Natural killer cell (primary cell): ENCODE data around the gene TANGO2. TPM values are rescaled to one million over a fixed set of nuclear protein-coding genes. Genes with fewer than 3 reads are reported as not detected.

ENCODE experiments used
- ATAC-seq, 3 donors: fragments of 150-1000 bp in 2 of 3; fragments of 200-7000 bp in 1 of 3; cut with Tn5 transposase; 1 replicate in 1 of 3; 2 replicates in 2 of 3; pipeline ENCODE4 v1.10.0; 2021; ENCODE audit warnings: mild to moderate bottlenecking in 2 of 3, moderate library complexity in 2 of 3
- DNase-seq, 2 donors: peaks; one replicate each; pipeline versions ENCODE4 v3.0.0 to v3.0.0-alpha.2; 2013 to 2021; ENCODE audit warnings: mixed read lengths in 1 of 2
- H3K27ac ChIP-seq: one replicate; pipeline ENCODE4 v1.5.1; 2013; ENCODE audit warnings: mild to moderate bottlenecking, low read length
- H3K27me3 ChIP-seq: one replicate; pipeline ENCODE4 v1.6.1; 2013; ENCODE audit warnings: low read length; ENCODE audit not compliant: control insufficient read depth, insufficient read depth
- H3K36me3 ChIP-seq: one replicate; pipeline ENCODE4 v1.6.1; 2013; ENCODE audit warnings: low read length; ENCODE audit not compliant: control insufficient read depth, insufficient read depth
- H3K4me1 ChIP-seq: one replicate; pipeline ENCODE4 v1.6.1; 2013; ENCODE audit warnings: low read length; ENCODE audit not compliant: control insufficient read depth, insufficient read depth
- H3K4me3 ChIP-seq: one replicate; pipeline ENCODE4 v1.5.1; 2013; ENCODE audit warnings: low read length
- H3K9me3 ChIP-seq: one replicate; pipeline ENCODE4 v1.6.1; 2013; ENCODE audit warnings: low read length; ENCODE audit not compliant: control insufficient read depth, insufficient read depth
- H3K27ac Mint-ChIP-seq, 2 donors: one replicate each; pipeline ENCODE4 v1.8.0; 2022; ENCODE audit warnings: mild to moderate bottlenecking in 2 of 2, mixed read lengths in 2 of 2, moderate library complexity in 1 of 2
- H3K27me3 Mint-ChIP-seq, 2 donors: one replicate each; pipeline ENCODE4 v1.8.0; 2022; ENCODE audit warnings: low read depth in 2 of 2, mixed read lengths in 2 of 2
- H3K36me3 Mint-ChIP-seq: one replicate; pipeline ENCODE4 v1.8.0; 2022; ENCODE audit warnings: mixed read lengths
- H3K4me1 Mint-ChIP-seq, 2 donors: one replicate each; pipeline ENCODE4 v1.8.0; 2022; ENCODE audit warnings: mixed read lengths in 2 of 2
- H3K4me3 Mint-ChIP-seq: one replicate; pipeline ENCODE4 v1.8.0; 2022; ENCODE audit warnings: mild to moderate bottlenecking, moderate library complexity, mixed read lengths
- H3K9me3 Mint-ChIP-seq, 2 donors: one replicate each; pipeline ENCODE4 v1.8.0; 2022; ENCODE audit warnings: mixed read lengths in 2 of 2
- WGBS: methylation state at CpG from one replicate; pipeline ENCODE4 v1.1.7; 2013; ENCODE audit warnings: missing lambda C conversion rate; ENCODE audit not compliant: insufficient coverage; 5-methylcytosine and 5-hydroxymethylcytosine counted together
- intact Hi-C: fragments of 100-400 bp; cut with micrococcal nuclease; formaldehyde crosslinking; loops from one replicate; pipeline ENCODE4 v1.14.2; 2022
- total RNA-seq, 4 donors: library from RNA; stranded (reverse); fragments of 120-200 nt in 1 of 4; gene quantifications; one replicate each; pipeline versions ENCODE4 v1.2.3 to v1.2.4, GENCODE V29; 2013 to 2022
- TF ChIP-seq, protein P1 (sequence below): fragments of 200-600 bp; IDR thresholded peaks from one replicate; pipeline ENCODE4 v1.8.0; 2022; ENCODE audit warnings: antibody characterized with exemption

TANGO2 gene
- total RNA-seq, 3 donors from 2014 or later (not counting 1 experiment from before 2014, with no cell fraction given), result 33.3 to 53.0 (median 46.2) TPM

DNA sequence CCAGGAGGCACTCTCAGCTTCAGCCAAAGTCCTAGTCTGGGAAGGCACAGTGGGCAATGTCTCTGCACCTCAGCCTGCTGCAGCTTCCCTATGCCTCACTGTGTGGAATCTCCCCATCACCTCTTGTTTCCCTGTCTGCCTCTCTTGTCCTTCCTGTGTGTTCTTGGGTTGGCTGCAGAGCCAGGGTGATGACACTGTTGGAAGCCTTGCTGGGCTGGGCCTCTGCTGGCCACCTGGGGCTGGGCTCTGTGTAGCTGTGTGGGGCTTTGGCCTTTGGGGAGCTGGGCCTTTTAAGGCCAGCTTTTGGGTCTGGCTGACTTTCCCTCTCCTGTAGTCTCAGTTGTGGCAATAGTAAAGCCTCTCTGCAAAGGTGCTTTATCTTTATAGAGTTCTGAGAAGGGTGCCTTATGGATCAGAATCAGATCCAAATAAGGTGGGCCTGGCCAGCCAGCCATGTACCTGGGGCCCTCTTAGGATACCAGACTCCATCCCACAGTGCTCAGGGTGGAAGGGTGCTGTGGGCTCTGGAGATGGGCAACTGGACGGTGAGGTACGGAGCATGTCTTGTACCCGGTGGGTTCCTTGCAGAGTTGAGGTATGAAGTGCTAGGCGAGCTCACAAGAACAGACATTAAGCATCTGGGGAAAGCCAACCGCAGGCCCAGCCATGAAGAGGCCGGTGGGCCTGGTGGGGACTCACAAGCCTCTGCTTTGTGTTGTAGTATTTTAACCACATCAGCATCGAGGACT, 84.7 kb downstream of the TANGO2 start:
- H3K27me3 ChIP-seq, result no peaks in the 10 kb centered on the region
- Mint-ChIP-seq H3K4me3 (no peak overlapping the region), H3K27ac (no peak overlapping the region), H3K9me3 (no peaks in the 10 kb centered on the region), H3K4me1 (peaks cover 11 to 20% of the 10 kb centered on the region in 2 donors), H3K36me3 (no peaks in the 10 kb centered on the region), H3K27me3 (no peaks in the 10 kb centered on the region)
- DNase-seq (no peak), ATAC-seq (no peak)
- TF ChIP-seq, protein P1, sequence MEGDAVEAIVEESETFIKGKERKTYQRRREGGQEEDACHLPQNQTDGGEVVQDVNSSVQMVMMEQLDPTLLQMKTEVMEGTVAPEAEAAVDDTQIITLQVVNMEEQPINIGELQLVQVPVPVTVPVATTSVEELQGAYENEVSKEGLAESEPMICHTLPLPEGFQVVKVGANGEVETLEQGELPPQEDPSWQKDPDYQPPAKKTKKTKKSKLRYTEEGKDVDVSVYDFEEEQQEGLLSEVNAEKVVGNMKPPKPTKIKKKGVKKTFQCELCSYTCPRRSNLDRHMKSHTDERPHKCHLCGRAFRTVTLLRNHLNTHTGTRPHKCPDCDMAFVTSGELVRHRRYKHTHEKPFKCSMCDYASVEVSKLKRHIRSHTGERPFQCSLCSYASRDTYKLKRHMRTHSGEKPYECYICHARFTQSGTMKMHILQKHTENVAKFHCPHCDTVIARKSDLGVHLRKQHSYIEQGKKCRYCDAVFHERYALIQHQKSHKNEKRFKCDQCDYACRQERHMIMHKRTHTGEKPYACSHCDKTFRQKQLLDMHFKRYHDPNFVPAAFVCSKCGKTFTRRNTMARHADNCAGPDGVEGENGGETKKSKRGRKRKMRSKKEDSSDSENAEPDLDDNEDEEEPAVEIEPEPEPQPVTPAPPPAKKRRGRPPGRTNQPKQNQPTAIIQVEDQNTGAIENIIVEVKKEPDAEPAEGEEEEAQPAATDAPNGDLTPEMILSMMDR, result no peak
- no peaks in the 10 kb centered on the region for H3K9me3 ChIP-seq
- 98% methylated on average over 7 of the region's 7 CpGs for WGBS
- H3K36me3 ChIP-seq, result peaks cover 52% of the 10 kb centered on the region
- no peak overlapping the region for H3K4me3 ChIP-seq
- peaks cover 15% of the 10 kb centered on the region for H3K4me1 ChIP-seq
- intact Hi-C loops, result no loop called here
- H3K27ac ChIP-seq, result no peak overlapping the region

DNA sequence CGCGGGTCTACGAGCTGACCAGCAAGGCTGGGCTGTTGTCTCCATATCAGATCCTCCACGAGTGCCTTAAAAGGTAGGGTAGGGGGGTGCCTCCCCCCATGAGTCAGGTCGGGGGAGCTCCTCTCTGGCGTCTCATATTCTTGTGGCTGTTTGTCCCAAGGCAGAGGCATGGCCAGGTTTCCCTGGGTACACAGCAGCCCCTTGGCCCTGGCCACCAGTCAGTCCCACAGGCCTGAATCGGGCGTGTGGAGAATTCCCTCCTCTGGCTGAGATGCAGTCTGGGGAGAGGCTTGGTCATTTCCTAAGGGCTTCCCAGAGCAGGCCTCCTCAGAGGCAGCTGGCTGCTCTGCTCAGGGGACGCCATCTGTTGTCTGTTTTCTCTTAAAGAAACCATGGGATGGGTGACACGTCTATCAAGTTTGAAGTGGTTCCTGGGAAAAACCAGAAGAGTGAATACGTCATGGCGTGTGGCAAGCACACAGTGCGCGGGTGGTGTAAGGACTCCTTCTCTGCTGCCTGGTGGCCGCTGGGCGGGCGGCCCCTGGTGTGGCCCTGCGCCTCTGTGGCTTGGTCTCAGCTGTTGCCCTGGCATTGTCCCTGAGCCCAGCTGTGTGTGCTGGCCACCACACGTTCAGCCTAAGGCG, 85.4 kb downstream of the TANGO2 start:
- TF ChIP-seq, protein P1, result no peak
- peaks cover 6 to 13% of the 10 kb centered on the region in 2 donors for H3K4me1 Mint-ChIP-seq
- Histone ChIP-seq H3K27me3 (no peaks in the 10 kb centered on the region), H3K4me1 (peaks cover 15% of the 10 kb centered on the region), H3K36me3 (peaks cover 52% of the 10 kb centered on the region), H3K9me3 (no peaks in the 10 kb centered on the region), H3K4me3 (no peak overlapping the region), H3K27ac (no peak overlapping the region)
- no peaks in the 10 kb centered on the region for H3K27me3 Mint-ChIP-seq
- no peaks in the 10 kb centered on the region for H3K36me3 Mint-ChIP-seq
- DNase-seq, result no peak
- no peak overlapping the region for H3K27ac Mint-ChIP-seq
- intact Hi-C loops, result no loop called here
- H3K9me3 Mint-ChIP-seq, result no peaks in the 10 kb centered on the region
- ATAC-seq, result no peak
- WGBS, result 93% methylated on average over 20 of the region's 20 CpGs
- no peak overlapping the region for H3K4me3 Mint-ChIP-seq

DNA sequence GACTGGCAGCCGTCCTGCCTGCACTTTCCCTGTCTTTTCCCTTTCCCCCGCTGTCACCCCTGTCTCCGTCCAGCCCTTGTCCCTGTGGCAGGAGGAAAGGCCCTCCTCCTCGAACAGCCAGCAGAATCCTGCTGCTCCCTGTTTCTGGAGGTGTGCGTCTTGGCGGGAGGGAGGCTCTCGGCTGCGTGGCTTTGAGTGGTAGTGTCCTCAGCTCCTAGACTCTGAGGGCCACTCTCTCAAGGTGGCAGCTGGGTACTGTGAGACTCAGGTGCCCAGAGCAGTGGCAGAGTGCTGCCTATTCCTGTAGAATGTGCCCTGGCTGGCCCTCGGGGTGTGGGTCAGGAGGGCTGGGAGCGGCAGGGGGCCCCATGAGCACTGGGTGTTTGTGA, 85.9 kb downstream of the TANGO2 start:
- DNase-seq, result no peak
- Mint-ChIP-seq H3K4me1 (peaks cover 8 to 15% of the 10 kb centered on the region in 2 donors), H3K4me3 (no peak overlapping the region), H3K27me3 (no peaks in the 10 kb centered on the region), H3K9me3 (no peaks in the 10 kb centered on the region), H3K36me3 (no peaks in the 10 kb centered on the region), H3K27ac (no peak overlapping the region)
- no peak for ATAC-seq
- TF ChIP-seq, protein P1, result no peak
- H3K27ac ChIP-seq, result no peak overlapping the region
- WGBS, result 97% methylated on average over 10 of the region's 10 CpGs
- H3K9me3 ChIP-seq, result no peaks in the 10 kb centered on the region
- intact Hi-C loops, result no loop called here
- peaks cover 55% of the 10 kb centered on the region for H3K36me3 ChIP-seq
- H3K4me1 ChIP-seq, result peaks cover 19% of the 10 kb centered on the region
- H3K27me3 ChIP-seq, result no peaks in the 10 kb centered on the region
- no peak overlapping the region for H3K4me3 ChIP-seq
